ENCODE measurements around the gene CACNG4. TPM values are rescaled to one million over a fixed set of nuclear protein-coding genes. Genes with fewer than 3 reads are reported as not detected.
A peak's percentile ranks its signal among the peaks of the same experiment; 100 is the strongest.

CACNG4 gene
- total RNA-seq, 1 donor from 2014 or later, result 5.8 TPM

GRCh38 chr17:66943484-66943883 lies 21.0 kb upstream of the CACNG4 start:
- peaks cover 25% of the 10 kb centered on the region for H3K4me1 Mint-ChIP-seq (ENCODE audit: low read depth, unreplicated experiment)
- no peak overlapping the region for H2AFZ ChIP-seq (ENCODE audit: low read depth, low read length)
- no peak overlapping the region for H3K4me3 Mint-ChIP-seq (ENCODE audit: unreplicated experiment)
- H3K27ac ChIP-seq (ENCODE audit: low read depth, low read length), result no peak overlapping the region
- no peaks in the 10 kb centered on the region for H3K36me3 Mint-ChIP-seq (ENCODE audit: low read depth, unreplicated experiment)
- H3K9ac ChIP-seq (ENCODE audit: low read length), result no peak overlapping the region
- H3K79me2 ChIP-seq (ENCODE audit: insufficient read depth, low read length), result no peaks in the 10 kb centered on the region
- no peak overlapping the region for H3K4me3 ChIP-seq (ENCODE audit: insufficient read depth, low read depth, low read length)
- H4K20me1 ChIP-seq (ENCODE audit: insufficient read depth, low read length), result no peaks in the 10 kb centered on the region
- FAIRE-seq (no peak), DNase-seq (ENCODE audit: low read depth) (no peak)
- no peak overlapping the region for H3K27ac Mint-ChIP-seq (ENCODE audit: unreplicated experiment)
- H3K4me1 ChIP-seq (ENCODE audit: insufficient read depth, low read length), result peaks cover 8% of the 10 kb centered on the region
- TF ChIP-seq CTCF (IDR thresholded peaks at IDR 0.05; ENCODE audit: insufficient read depth, low read depth, low read length) (no peak), EZH2 (IDR thresholded peaks at IDR 0.05; ENCODE audit: insufficient read depth, low read length) (no peak)
- H3K9me3 Mint-ChIP-seq (ENCODE audit: unreplicated experiment), result peaks cover 10% of the 10 kb centered on the region
- no peak overlapping the region for H3K4me2 ChIP-seq (ENCODE audit: low read length)
- H3K27me3 ChIP-seq (ENCODE audit: insufficient read depth, low read length), result peaks cover 18% of the 10 kb centered on the region
- peaks cover 42% of the 10 kb centered on the region for H3K27me3 Mint-ChIP-seq (ENCODE audit: low read depth, unreplicated experiment)
- no peaks in the 10 kb centered on the region for H3K36me3 ChIP-seq (ENCODE audit: insufficient read depth, low read length)
- H3K9me3 ChIP-seq (ENCODE audit: insufficient read depth, low read depth, low read length), result no peaks in the 10 kb centered on the region

GRCh38 chr17:66944351-66945146 lies 20.0 kb upstream of the CACNG4 start:
- Histone ChIP-seq H3K9ac (ENCODE audit: low read length) (no peak overlapping the region), H3K27me3 (ENCODE audit: insufficient read depth, low read length) (peaks cover 18% of the 10 kb centered on the region), H3K36me3 (ENCODE audit: insufficient read depth, low read length) (no peaks in the 10 kb centered on the region), H3K4me3 (ENCODE audit: insufficient read depth, low read depth, low read length) (no peak overlapping the region), H3K9me3 (ENCODE audit: insufficient read depth, low read depth, low read length) (no peaks in the 10 kb centered on the region), H3K79me2 (ENCODE audit: insufficient read depth, low read length) (no peaks in the 10 kb centered on the region), H4K20me1 (ENCODE audit: insufficient read depth, low read length) (no peaks in the 10 kb centered on the region), H3K4me2 (ENCODE audit: low read length) (peak overlapping the region; percentile 47), H2AFZ (ENCODE audit: low read depth, low read length) (peak overlapping the region; percentile 31), H3K27ac (ENCODE audit: low read depth, low read length) (no peak overlapping the region), H3K4me1 (ENCODE audit: insufficient read depth, low read length) (peaks cover 11% of the 10 kb centered on the region)
- FAIRE-seq, result no peak
- Mint-ChIP-seq H3K27ac (ENCODE audit: unreplicated experiment) (no peak overlapping the region), H3K9me3 (ENCODE audit: unreplicated experiment) (peaks cover 10% of the 10 kb centered on the region), H3K36me3 (ENCODE audit: low read depth, unreplicated experiment) (peaks cover 2% of the 10 kb centered on the region), H3K27me3 (ENCODE audit: low read depth, unreplicated experiment) (peaks cover 41% of the 10 kb centered on the region), H3K4me1 (ENCODE audit: low read depth, unreplicated experiment) (peaks cover 25% of the 10 kb centered on the region), H3K4me3 (ENCODE audit: unreplicated experiment) (no peak overlapping the region)
- TF ChIP-seq CTCF (IDR thresholded peaks at IDR 0.05; ENCODE audit: insufficient read depth, low read depth, low read length), result no peak
- no peak for TF ChIP-seq EZH2 (IDR thresholded peaks at IDR 0.05; ENCODE audit: insufficient read depth, low read length)
- peak; percentile 60 for DNase-seq (ENCODE audit: low read depth)
